Smooth muscle cell (in vitro differentiated cells): ENCODE results near the gene RMDN2. TPM values are rescaled to one million over a fixed set of nuclear protein-coding genes. Genes with fewer than 3 reads are reported as not detected.

Experiments used
- DNase-seq: peaks from one replicate; lab custom pipeline; 2025; ENCODE audit not compliant: unreplicated experiment; lab: John Stamatoyannopoulos, UW
- H2AFZ ChIP-seq: fragments of 200-600 bp; sonication (generic); 2 replicates; pipeline ENCODE4 v1.6.0; 2016; ENCODE audit warnings: antibody characterized with exemption, low read depth, mild to moderate bottlenecking
- H3F3A ChIP-seq: fragments of 200-600 bp; sonication (generic); 2 replicates; pipeline ENCODE4 v1.6.0; 2017; ENCODE audit warnings: antibody characterized with exemption, low read depth
- H3K27ac ChIP-seq: fragments of 200-600 bp; sonication (generic); 2 replicates; pipeline ENCODE4 v1.5.1; 2016; ENCODE audit warnings: low read depth, mild to moderate bottlenecking
- H3K27me3 ChIP-seq: fragments of 200-600 bp; sonication (generic); 2 replicates; pipeline ENCODE4 v1.6.1; 2016; ENCODE audit warnings: low read depth, mild to moderate bottlenecking
- H3K36me3 ChIP-seq: fragments of 200-600 bp; sonication (generic); 2 replicates; pipeline ENCODE4 v1.5.1; 2016; ENCODE audit warnings: low read depth
- H3K4me1 ChIP-seq: fragments of 200-600 bp; sonication (generic); 2 replicates; pipeline ENCODE4 v1.5.1; 2016; ENCODE audit warnings: low read depth
- H3K4me2 ChIP-seq: fragments of 200-600 bp; sonication (generic); 2 replicates; pipeline ENCODE4 v1.6.0; 2016; ENCODE audit warnings: mild to moderate bottlenecking
- H3K4me3 ChIP-seq: fragments of 200-600 bp; sonication (generic); 2 replicates; pipeline ENCODE4 v1.5.1; 2016; ENCODE audit warnings: mild to moderate bottlenecking
- H3K79me2 ChIP-seq: fragments of 200-600 bp; sonication (generic); 2 replicates; pipeline ENCODE4 v1.6.0; 2016; ENCODE audit warnings: low read depth, mild to moderate bottlenecking
- H3K9ac ChIP-seq: fragments of 200-600 bp; sonication (generic); 2 replicates; pipeline ENCODE4 v1.6.0; 2016; ENCODE audit warnings: low read depth
- H3K9me3 ChIP-seq: fragments of 200-600 bp; sonication (generic); replicated peaks from 2 replicates; pipeline ENCODE4 v1.5.1; 2016; ENCODE audit warnings: low read depth
- H4K20me1 ChIP-seq: fragments of 200-600 bp; sonication (generic); 2 replicates; pipeline ENCODE4 v1.6.0; 2016; ENCODE audit warnings: low read depth
- WGBS: methylation state at CpG from one replicate; pipeline ENCODE4 v1.1.7; 2016; ENCODE audit warnings: low lambda C conversion rate; 5-methylcytosine and 5-hydroxymethylcytosine counted together
- polyA plus RNA-seq: library from polyadenylated mRNA; unstranded; fragments of >200 nt; fragmentation: Nextera tagmentation; extraction: Ambion mirVana; gene quantifications from 2 replicates; pipeline ENCODE4 v1.2.1, GENCODE V29; 2016
- total RNA-seq: library from RNA; depleted of rRNA; stranded (reverse); fragments of >200 nt; gene quantifications from 2 replicates; pipeline ENCODE4 v1.2.3, GENCODE V29; 2014
- TF ChIP-seq, protein P1 (sequence below): fragments of 200-600 bp; sonication (generic); IDR thresholded peaks from 2 replicates; pipeline ENCODE4 v1.5.1; 2017; ENCODE audit warnings: borderline replicate concordance, mild to moderate bottlenecking, antibody characterized with exemption; ENCODE audit not compliant: insufficient read depth, poor library complexity, severe bottlenecking

Gene RMDN2
- total and polyA plus RNA-seq, 2 experiments from 2014 or later, result 5.0 to 5.6 TPM

DNA sequence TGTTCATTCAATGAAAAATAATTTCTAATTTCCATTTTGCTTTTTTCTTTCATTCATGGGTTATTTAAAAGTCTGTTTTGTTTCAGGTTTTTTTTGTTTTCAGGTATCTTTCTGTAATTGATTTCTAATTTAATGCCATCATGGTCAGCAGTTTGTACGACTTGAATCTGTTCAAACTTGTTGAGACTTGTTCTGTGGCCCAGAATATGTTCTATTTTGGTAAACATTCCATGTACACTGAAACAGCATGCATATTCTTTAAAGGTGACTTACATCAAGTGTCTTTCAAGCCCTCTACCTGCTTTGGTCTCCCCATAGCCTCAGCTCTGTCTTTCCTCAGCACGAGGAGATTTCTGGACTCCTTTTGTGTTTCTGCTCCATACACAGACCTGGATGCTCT is 101.8 kb downstream of the RMDN2 start:
- Histone ChIP-seq H3K9me3 (no peaks in the 10 kb centered on the region), H3F3A (no peaks in the 10 kb centered on the region), H4K20me1 (no peaks in the 10 kb centered on the region), H3K4me2 (no peak overlapping the region), H3K4me3 (no peak overlapping the region), H2AFZ (peak overlapping the region; percentile 67), H3K27me3 (no peaks in the 10 kb centered on the region), H3K9ac (no peak overlapping the region), H3K36me3 (no peaks in the 10 kb centered on the region), H3K27ac (no peak overlapping the region), H3K79me2 (no peaks in the 10 kb centered on the region), H3K4me1 (peaks cover 8% of the 10 kb centered on the region)
- TF ChIP-seq, protein P1, sequence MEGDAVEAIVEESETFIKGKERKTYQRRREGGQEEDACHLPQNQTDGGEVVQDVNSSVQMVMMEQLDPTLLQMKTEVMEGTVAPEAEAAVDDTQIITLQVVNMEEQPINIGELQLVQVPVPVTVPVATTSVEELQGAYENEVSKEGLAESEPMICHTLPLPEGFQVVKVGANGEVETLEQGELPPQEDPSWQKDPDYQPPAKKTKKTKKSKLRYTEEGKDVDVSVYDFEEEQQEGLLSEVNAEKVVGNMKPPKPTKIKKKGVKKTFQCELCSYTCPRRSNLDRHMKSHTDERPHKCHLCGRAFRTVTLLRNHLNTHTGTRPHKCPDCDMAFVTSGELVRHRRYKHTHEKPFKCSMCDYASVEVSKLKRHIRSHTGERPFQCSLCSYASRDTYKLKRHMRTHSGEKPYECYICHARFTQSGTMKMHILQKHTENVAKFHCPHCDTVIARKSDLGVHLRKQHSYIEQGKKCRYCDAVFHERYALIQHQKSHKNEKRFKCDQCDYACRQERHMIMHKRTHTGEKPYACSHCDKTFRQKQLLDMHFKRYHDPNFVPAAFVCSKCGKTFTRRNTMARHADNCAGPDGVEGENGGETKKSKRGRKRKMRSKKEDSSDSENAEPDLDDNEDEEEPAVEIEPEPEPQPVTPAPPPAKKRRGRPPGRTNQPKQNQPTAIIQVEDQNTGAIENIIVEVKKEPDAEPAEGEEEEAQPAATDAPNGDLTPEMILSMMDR, result no peak
- 62% methylated on average over 2 of the region's 2 CpGs for WGBS
- no peak for DNase-seq

DNA sequence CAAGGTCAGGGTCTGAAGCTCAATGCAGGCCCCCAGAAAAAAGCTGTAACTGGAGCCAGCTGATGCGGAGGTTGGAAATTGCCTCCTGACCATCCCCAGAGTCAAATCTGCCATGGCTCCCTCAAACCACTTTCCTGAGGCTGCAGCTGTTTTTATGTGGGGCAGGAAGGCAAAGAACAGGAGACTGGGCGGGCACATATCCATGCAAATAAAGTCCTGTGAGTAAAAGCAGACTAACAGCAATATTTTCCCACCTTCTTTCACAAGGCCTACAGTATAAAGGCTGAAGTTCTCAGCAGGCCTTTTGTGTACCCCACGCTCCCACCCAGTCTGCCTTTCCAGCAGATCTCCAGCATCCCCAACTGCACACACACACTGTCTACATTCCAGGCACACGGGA is 103.7 kb downstream of the RMDN2 start:
- no peaks in the 10 kb centered on the region for H3K79me2 ChIP-seq
- H3K9me3 ChIP-seq, result no peaks in the 10 kb centered on the region
- peaks cover 8% of the 10 kb centered on the region for H3K4me1 ChIP-seq
- H3K9ac ChIP-seq, result no peak overlapping the region
- no peaks in the 10 kb centered on the region for H3K36me3 ChIP-seq
- H3K27ac ChIP-seq, result no peak overlapping the region
- TF ChIP-seq, protein P1, result no peak
- H4K20me1 ChIP-seq, result no peaks in the 10 kb centered on the region
- no peak overlapping the region for H3K4me2 ChIP-seq
- H2AFZ ChIP-seq, result no peak overlapping the region
- 96% methylated on average over 4 of the region's 4 CpGs for WGBS
- H3K4me3 ChIP-seq, result no peak overlapping the region
- no peaks in the 10 kb centered on the region for H3K27me3 ChIP-seq
- no peaks in the 10 kb centered on the region for H3F3A ChIP-seq
- DNase-seq, result no peak

DNA sequence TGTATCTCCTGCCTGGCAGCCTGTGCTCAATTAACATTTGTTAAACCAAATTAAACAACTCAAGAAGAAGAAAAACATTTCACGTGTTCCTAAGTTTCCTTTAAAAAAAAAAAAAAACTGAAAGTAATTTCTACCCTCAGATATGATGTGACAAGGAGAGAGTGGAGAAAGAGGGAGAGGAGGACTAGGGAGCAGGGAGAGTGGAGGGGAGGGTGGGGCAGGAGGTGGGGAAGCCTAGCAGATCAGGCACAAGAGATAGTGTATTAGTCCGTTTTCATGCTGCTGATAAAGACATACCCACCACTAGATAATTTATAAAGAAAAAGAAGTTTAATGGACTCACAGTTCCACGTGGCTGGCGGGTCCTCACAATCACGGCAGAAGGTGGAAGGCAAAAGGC is 104.4 kb downstream of the RMDN2 start:
- TF ChIP-seq, protein P1, result no peak
- Histone ChIP-seq H3K79me2 (no peaks in the 10 kb centered on the region), H3K27me3 (no peaks in the 10 kb centered on the region), H3F3A (no peaks in the 10 kb centered on the region), H3K27ac (no peak overlapping the region), H3K4me1 (peaks cover 8% of the 10 kb centered on the region), H3K4me3 (no peak overlapping the region), H3K4me2 (no peak overlapping the region), H3K36me3 (no peaks in the 10 kb centered on the region), H3K9ac (no peak overlapping the region), H3K9me3 (no peaks in the 10 kb centered on the region), H2AFZ (no peak overlapping the region), H4K20me1 (no peaks in the 10 kb centered on the region)
- WGBS, result 96% methylated on average over 5 of the region's 5 CpGs
- no peak for DNase-seq

DNA sequence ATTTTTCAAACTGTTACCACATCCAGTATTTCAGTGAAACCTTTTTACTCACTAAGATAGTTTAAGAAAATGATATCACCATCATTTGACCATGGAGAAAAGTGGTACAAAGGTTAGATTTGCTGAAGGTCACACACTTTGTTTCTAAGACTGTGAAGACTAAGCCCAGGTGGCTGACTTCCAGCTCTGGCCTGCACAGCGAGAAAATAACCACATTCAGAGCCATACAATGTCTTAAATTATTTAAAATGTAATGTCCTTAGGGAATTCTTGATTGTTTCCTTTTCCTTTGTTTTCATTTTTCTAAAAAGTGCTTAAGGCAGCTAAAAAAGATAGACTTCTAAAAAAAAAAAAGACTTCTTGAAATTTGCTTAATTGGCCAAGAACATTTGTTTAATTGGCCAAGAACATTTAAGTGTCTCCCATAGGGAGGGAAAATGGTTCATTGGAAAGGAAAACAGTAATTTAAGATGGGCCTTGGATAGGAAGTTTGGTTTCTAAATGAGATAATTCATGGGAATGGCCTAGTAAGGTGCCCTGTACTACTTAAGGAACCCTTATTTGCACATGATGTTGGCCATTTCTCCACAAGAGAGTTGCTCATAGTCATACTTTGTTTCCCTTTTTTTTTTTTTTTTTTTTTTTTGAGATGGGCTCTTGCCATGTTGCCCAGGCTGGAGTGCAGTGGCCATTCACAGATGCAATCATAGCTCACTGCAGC is 105.7 kb downstream of the RMDN2 start:
- Histone ChIP-seq H3K27ac (no peak overlapping the region), H3K4me2 (no peak overlapping the region), H2AFZ (no peak overlapping the region), H3K79me2 (no peaks in the 10 kb centered on the region), H3K9me3 (no peaks in the 10 kb centered on the region), H3K27me3 (no peaks in the 10 kb centered on the region), H3K4me1 (peaks cover 8% of the 10 kb centered on the region), H3F3A (no peaks in the 10 kb centered on the region), H3K9ac (no peak overlapping the region), H4K20me1 (no peaks in the 10 kb centered on the region), H3K36me3 (no peaks in the 10 kb centered on the region), H3K4me3 (no peak overlapping the region)
- no peak for DNase-seq
- TF ChIP-seq, protein P1, result no peak
- WGBS, result 100% methylated on average over 1 of the region's 1 CpG
